ENCODE data around the gene CXCL11. TPM values are rescaled to one million over a fixed set of nuclear protein-coding genes. Genes with fewer than 3 reads are reported as not detected.

CXCL11 gene
- total RNA-seq, 1 donor from 2014 or later, result not detected

GRCh38 chr4:76017056-76017686, 18.7 kb downstream of the CXCL11 start:
- no peak for FAIRE-seq
- Histone ChIP-seq H3K27me3 (ENCODE audit: control insufficient read depth, insufficient read depth, low read length) (no peaks in the 10 kb centered on the region), H3K36me3 (ENCODE audit: control insufficient read depth, insufficient read depth, low read length) (no peaks in the 10 kb centered on the region), H3K4me3 (ENCODE audit: low read depth, low read length) (no peak overlapping the region)
- DNase-seq (ENCODE audit: low read depth), result peak; percentile 22
- TF ChIP-seq, protein P1, sequence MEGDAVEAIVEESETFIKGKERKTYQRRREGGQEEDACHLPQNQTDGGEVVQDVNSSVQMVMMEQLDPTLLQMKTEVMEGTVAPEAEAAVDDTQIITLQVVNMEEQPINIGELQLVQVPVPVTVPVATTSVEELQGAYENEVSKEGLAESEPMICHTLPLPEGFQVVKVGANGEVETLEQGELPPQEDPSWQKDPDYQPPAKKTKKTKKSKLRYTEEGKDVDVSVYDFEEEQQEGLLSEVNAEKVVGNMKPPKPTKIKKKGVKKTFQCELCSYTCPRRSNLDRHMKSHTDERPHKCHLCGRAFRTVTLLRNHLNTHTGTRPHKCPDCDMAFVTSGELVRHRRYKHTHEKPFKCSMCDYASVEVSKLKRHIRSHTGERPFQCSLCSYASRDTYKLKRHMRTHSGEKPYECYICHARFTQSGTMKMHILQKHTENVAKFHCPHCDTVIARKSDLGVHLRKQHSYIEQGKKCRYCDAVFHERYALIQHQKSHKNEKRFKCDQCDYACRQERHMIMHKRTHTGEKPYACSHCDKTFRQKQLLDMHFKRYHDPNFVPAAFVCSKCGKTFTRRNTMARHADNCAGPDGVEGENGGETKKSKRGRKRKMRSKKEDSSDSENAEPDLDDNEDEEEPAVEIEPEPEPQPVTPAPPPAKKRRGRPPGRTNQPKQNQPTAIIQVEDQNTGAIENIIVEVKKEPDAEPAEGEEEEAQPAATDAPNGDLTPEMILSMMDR (IDR thresholded peaks at IDR 0.05; ENCODE audit: insufficient read depth, low read length, severe bottlenecking), result no peak

GRCh38 chr4:76016393-76016792, 19.5 kb downstream of the CXCL11 start:
- DNase-seq (ENCODE audit: low read depth) (peak; percentile 59), FAIRE-seq (no peak)
- Histone ChIP-seq H3K27me3 (ENCODE audit: control insufficient read depth, insufficient read depth, low read length) (no peaks in the 10 kb centered on the region), H3K4me3 (ENCODE audit: low read depth, low read length) (no peak overlapping the region), H3K36me3 (ENCODE audit: control insufficient read depth, insufficient read depth, low read length) (no peaks in the 10 kb centered on the region)
- TF ChIP-seq, protein P1 (IDR thresholded peaks at IDR 0.05; ENCODE audit: insufficient read depth, low read length, severe bottlenecking), result no peak

- Histone ChIP-seq H3K27me3 (ENCODE audit: control insufficient read depth, insufficient read depth, low read length) (no peaks in the 10 kb centered on the region), H3K36me3 (ENCODE audit: control insufficient read depth, insufficient read depth, low read length) (no peaks in the 10 kb centered on the region), H3K4me3 (ENCODE audit: low read depth, low read length) (no peak overlapping the region)
- DNase-seq (ENCODE audit: low read depth) (no peak), FAIRE-seq (no peak)
- TF ChIP-seq, protein P1 (IDR thresholded peaks at IDR 0.05; ENCODE audit: insufficient read depth, low read length, severe bottlenecking), result no peak
Measured at GRCh38 chr4:76013540-76013939, 22.3 kb downstream of the CXCL11 start.

GRCh38 chr4:76012388-76012801, 23.5 kb downstream of the CXCL11 start:
- TF ChIP-seq, protein P1 (IDR thresholded peaks at IDR 0.05; ENCODE audit: insufficient read depth, low read length, severe bottlenecking), result no peak
- Histone ChIP-seq H3K27me3 (ENCODE audit: control insufficient read depth, insufficient read depth, low read length) (no peaks in the 10 kb centered on the region), H3K4me3 (ENCODE audit: low read depth, low read length) (no peak overlapping the region), H3K36me3 (ENCODE audit: control insufficient read depth, insufficient read depth, low read length) (no peaks in the 10 kb centered on the region)
- FAIRE-seq, result no peak
- DNase-seq (ENCODE audit: low read depth), result peak; percentile 50

DNA sequence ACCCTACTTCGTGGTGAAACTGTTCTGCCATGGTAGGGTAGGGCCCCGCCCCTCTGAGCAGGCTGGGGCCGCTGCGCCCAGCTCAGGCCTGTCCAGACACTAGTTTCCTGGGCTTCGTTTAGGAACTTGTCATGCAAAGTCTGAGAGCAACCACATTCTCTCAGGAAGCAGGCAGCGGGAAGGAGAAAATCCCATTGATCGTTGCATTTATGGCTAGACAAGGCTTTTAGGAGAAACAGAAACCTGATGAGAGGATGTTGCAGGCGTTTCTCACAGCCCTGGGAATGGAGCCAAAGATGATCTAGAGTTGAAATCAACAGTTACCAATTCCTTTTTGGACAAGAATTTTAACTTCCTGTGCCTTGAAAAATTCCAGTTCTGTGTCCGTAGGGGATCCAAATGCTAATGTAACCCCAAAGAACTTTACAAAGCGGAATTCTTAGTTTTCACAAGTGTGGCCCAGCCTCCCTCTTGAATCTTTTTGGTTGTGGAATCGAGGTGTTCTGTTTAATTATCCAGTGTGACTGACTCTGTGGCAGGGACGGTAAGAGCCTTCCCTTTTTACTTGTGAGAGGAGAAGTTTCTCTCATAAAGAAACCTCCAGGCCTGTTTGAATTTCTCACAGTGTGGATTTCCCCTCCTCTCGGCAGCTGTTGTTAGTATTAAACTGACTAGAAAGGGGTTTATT, 24.0 kb downstream of the CXCL11 start:
- Histone ChIP-seq H3K36me3 (ENCODE audit: control insufficient read depth, insufficient read depth, low read length) (no peaks in the 10 kb centered on the region), H3K27me3 (ENCODE audit: control insufficient read depth, insufficient read depth, low read length) (no peaks in the 10 kb centered on the region), H3K4me3 (ENCODE audit: low read depth, low read length) (no peak overlapping the region)
- DNase-seq (ENCODE audit: low read depth) (peak; percentile 84), FAIRE-seq (no peak)
- TF ChIP-seq, protein P1 (IDR thresholded peaks at IDR 0.05; ENCODE audit: insufficient read depth, low read length, severe bottlenecking), result no peak

Measured in bronchial epithelial cell (primary cell).